ENCODE results near the gene CAD. TPM values are rescaled to one million over a fixed set of nuclear protein-coding genes. Genes with fewer than 3 reads are reported as not detected.

The CAD gene
- total RNA-seq, 2 experiments from 2014 or later = 125 to 127 TPM

DNA sequence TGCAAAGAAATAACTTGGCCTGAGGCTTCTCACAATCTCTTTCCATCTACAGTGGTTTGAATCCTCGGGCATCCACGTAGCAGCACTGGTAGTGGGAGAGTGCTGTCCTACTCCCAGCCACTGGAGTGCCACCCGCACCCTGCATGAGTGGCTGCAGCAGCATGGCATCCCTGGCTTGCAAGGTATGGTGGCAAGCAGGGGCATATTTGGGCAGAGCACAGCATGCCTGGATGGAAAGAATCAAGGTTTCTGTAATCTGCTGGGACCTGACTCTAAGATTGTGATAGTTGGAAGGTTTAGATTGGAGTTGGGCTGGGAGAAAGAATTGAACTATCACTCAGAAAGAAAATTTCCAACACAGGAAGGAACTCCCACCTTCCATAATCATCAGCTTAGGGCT lies 4.0 kb downstream of the CAD start:
- TF ChIP-seq, protein P1, sequence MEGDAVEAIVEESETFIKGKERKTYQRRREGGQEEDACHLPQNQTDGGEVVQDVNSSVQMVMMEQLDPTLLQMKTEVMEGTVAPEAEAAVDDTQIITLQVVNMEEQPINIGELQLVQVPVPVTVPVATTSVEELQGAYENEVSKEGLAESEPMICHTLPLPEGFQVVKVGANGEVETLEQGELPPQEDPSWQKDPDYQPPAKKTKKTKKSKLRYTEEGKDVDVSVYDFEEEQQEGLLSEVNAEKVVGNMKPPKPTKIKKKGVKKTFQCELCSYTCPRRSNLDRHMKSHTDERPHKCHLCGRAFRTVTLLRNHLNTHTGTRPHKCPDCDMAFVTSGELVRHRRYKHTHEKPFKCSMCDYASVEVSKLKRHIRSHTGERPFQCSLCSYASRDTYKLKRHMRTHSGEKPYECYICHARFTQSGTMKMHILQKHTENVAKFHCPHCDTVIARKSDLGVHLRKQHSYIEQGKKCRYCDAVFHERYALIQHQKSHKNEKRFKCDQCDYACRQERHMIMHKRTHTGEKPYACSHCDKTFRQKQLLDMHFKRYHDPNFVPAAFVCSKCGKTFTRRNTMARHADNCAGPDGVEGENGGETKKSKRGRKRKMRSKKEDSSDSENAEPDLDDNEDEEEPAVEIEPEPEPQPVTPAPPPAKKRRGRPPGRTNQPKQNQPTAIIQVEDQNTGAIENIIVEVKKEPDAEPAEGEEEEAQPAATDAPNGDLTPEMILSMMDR (IDR thresholded peaks at IDR 0.05) = no peak
- H3K27ac Mint-ChIP-seq = no peak overlapping the region
- H3K4me3 Mint-ChIP-seq = no peak overlapping the region
- ATAC-seq (no peak), DNase-seq (no peak)
- H3K36me3 Mint-ChIP-seq (ENCODE audit: low read depth) = peaks cover 78% of the 10 kb centered on the region
- intact Hi-C loops (cut with micrococcal nuclease) = no loop called here
- CTCF ChIA-PET = interaction anchor here (1.8 kb wide), 1 partner anchor 10 kb away, joined by 5 read pairs; no protein-coding TSS in a partner anchor
- POLR2A ChIA-PET = no interaction called here
- no peaks in the 10 kb centered on the region for H3K27me3 Mint-ChIP-seq
- no peaks in the 10 kb centered on the region for H3K9me3 Mint-ChIP-seq
- peaks cover 36% of the 10 kb centered on the region for H3K4me1 Mint-ChIP-seq (ENCODE audit: low read depth)

DNA sequence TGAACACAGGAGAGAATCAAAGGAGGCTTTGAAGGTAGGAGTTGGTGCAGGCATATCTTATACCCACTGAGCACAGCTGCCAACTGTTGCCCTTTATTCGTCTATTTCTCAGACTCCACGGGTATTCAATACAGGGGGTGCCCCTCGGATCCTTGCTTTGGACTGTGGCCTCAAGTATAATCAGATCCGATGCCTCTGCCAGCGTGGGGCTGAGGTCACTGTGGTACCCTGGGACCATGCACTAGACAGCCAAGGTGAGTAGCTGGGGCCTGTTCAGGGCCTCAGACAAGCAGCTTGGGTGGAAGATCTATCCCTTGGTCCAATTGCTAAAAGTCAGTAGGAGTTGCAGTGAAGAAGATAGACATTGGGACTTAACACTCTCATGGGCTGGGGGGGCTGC lies 5.2 kb downstream of the CAD start:
- Mint-ChIP-seq H3K27me3 (no peaks in the 10 kb centered on the region), H3K36me3 (ENCODE audit: low read depth) (peaks cover 79% of the 10 kb centered on the region), H3K4me3 (no peak overlapping the region), H3K9me3 (no peaks in the 10 kb centered on the region), H3K4me1 (ENCODE audit: low read depth) (peaks cover 27% of the 10 kb centered on the region), H3K27ac (no peak overlapping the region)
- CTCF ChIA-PET = interaction anchor here (1.4 to 1.8 kb wide), 2 partner anchors 9 to 80 kb away, joined by 5 read pairs; no protein-coding TSS in a partner anchor
- POLR2A ChIA-PET = no interaction called here
- intact Hi-C loops (cut with micrococcal nuclease) = no loop called here
- ATAC-seq (no peak), DNase-seq (no peak)
- TF ChIP-seq, protein P1 (IDR thresholded peaks at IDR 0.05) = no peak

DNA sequence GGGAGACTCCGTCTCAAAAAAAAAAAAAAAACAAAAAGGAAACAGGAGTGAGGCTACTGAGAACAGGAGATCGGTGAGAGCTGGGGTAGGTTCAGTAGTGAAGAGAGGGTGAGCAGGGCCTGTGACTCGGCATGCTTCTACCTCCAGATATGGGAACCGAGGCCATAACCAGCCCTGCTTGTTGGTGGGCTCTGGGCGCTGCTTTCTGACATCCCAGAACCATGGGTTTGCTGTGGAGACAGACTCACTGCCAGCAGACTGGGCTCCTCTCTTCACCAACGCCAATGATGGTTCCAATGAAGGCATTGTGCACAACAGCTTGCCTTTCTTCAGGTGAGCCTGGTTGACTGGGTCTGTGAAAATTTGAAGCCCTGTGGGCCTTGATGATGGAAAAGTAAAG lies 6.2 kb downstream of the CAD start:
- TF ChIP-seq, protein P1 (IDR thresholded peaks at IDR 0.05) = no peak
- peaks cover 78% of the 10 kb centered on the region for H3K36me3 Mint-ChIP-seq (ENCODE audit: low read depth)
- no peaks in the 10 kb centered on the region for H3K27me3 Mint-ChIP-seq
- intact Hi-C loops (cut with micrococcal nuclease) = no loop called here
- DNase-seq = no peak
- H3K27ac Mint-ChIP-seq = no peak overlapping the region
- POLR2A ChIA-PET = interaction anchor here (0.6 to 1.1 kb wide), 4 partner anchors 10 to 19 kb away, joined by 3 read pairs; no protein-coding TSS in a partner anchor
- peaks cover 21% of the 10 kb centered on the region for H3K4me1 Mint-ChIP-seq (ENCODE audit: low read depth)
- ATAC-seq = no peak
- no peaks in the 10 kb centered on the region for H3K9me3 Mint-ChIP-seq
- CTCF ChIA-PET = no interaction called here
- no peak overlapping the region for H3K4me3 Mint-ChIP-seq

DNA sequence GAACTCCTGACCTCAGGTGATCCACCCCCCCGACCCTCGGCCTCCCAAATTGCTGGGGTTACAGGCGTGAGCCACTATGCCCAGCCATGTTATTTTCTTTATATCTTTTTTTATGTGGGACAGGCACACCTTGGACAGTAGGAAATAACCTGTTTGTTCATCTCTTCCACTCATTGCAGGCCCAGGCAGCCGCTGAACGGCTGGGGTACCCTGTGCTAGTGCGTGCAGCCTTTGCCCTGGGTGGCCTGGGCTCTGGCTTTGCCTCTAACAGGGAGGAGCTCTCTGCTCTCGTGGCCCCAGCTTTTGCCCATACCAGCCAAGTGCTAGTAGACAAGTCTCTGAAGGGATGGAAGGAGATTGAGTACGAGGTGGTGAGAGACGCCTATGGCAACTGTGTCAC lies 8.4 kb downstream of the CAD start:
- Mint-ChIP-seq H3K27ac (no peak overlapping the region), H3K36me3 (ENCODE audit: low read depth) (peaks cover 66% of the 10 kb centered on the region), H3K4me1 (ENCODE audit: low read depth) (peaks cover 6% of the 10 kb centered on the region), H3K9me3 (no peaks in the 10 kb centered on the region), H3K27me3 (no peaks in the 10 kb centered on the region), H3K4me3 (no peak overlapping the region)
- ChIA-PET POLR2A (interaction anchor here (1.3 kb wide), 1 partner anchor 8 kb away, joined by 3 read pairs; the partner anchor contains the start of gene CAD), CTCF (interaction anchor here (0.7 to 1.5 kb wide), 3 partner anchors 25 to 78 kb away, joined by 3 to 5 read pairs (median 3); no protein-coding TSS in a partner anchor)
- TF ChIP-seq, protein P1 (IDR thresholded peaks at IDR 0.05) = no peak
- intact Hi-C loops (cut with micrococcal nuclease) = no loop called here
- DNase-seq = no peak
- no peak for ATAC-seq

DNA sequence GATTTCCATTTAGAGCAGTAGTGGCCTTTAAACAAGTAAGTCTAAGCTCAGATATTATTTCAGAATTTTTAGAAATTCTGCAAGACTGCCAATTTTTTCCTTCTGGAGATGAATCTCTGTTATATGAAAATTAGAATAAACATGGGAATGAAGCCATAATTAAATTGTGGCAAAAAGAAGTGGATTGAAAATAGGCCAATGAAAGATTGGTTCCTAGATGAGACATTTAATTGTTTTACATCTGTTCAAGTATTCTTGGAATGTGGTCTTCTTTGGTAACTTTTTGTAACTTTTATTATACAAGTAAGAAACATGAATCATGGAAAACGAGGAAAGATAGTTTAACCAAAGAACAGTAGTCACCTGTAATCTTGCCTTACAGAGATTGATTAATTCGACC lies 10.3 kb downstream of the CAD start:
- CTCF ChIA-PET = interaction anchor here (1.0 kb wide), 1 partner anchor 8 kb away, joined by 3 read pairs; no protein-coding TSS in a partner anchor
- H3K4me3 Mint-ChIP-seq = no peak overlapping the region
- POLR2A ChIA-PET = no interaction called here
- no peaks in the 10 kb centered on the region for H3K4me1 Mint-ChIP-seq (ENCODE audit: low read depth)
- ATAC-seq = no peak
- TF ChIP-seq, protein P1 (IDR thresholded peaks at IDR 0.05) = no peak
- intact Hi-C loops (cut with micrococcal nuclease) = no loop called here
- DNase-seq = no peak
- H3K9me3 Mint-ChIP-seq = no peaks in the 10 kb centered on the region
- no peak overlapping the region for H3K27ac Mint-ChIP-seq
- H3K27me3 Mint-ChIP-seq = no peaks in the 10 kb centered on the region
- H3K36me3 Mint-ChIP-seq (ENCODE audit: low read depth) = peaks cover 64% of the 10 kb centered on the region
